Cardiac septum (tissue), 1 donor: ENCODE results near the gene ILKAP. TPM values are rescaled to one million over a fixed set of nuclear protein-coding genes. Genes with fewer than 3 reads are reported as not detected.

Source experiments
- DNase-seq: peaks from one replicate; pipeline ENCODE4 v3.0.0-alpha.2; 2020; ENCODE audit warnings: low spot score
- intact Hi-C: fragments of 100-400 bp; cut with DNase I; formaldehyde crosslinking; loops from one replicate; pipeline ENCODE4 v1.14.0; 2022
- total RNA-seq: library from RNA; stranded (reverse); fragmentation: NEBNext Ultra II Directional; extraction: Animal tissue kit (Norgen Biotek cat#: 25700); gene quantifications from one replicate; pipeline ENCODE4 v1.2.1, GENCODE V29; 2021
- donor health status: DM: no; HTN: no; CAD: no.

ILKAP gene
- total RNA-seq, 1 donor from 2014 or later = 29.5 TPM

DNA sequence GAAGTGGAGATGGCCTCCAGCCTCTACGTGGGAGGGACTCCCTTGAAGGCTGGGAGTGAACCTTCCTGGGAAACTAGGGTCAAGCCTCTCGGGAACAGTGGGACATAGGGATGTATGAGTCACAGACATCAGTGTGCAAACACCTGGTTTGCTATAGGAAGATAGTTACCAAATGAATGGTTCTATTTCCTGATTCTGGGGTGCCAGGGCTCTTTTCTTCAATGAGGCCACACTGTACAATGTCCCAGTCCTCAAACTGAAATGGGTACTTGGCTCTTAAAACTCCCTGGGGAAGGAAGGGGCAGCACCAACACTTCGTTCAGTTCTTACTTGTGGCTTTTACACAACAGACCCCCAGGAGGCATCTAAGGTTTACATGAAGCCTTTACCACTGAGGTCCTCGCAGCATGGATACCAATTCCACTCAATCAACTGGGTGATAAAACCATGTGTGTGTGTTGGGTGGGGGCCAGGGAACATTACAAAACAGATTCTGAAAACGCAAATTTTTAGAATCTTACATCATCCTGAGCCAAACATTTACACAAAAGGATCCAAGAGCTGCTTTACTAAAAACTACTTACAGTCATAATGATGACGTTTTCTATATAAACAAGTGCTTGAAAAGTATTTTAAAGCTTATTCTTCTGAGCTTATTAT is 34.3 kb downstream of the ILKAP start:
- intact Hi-C loops = no loop called here
- DNase-seq = no peak

DNA sequence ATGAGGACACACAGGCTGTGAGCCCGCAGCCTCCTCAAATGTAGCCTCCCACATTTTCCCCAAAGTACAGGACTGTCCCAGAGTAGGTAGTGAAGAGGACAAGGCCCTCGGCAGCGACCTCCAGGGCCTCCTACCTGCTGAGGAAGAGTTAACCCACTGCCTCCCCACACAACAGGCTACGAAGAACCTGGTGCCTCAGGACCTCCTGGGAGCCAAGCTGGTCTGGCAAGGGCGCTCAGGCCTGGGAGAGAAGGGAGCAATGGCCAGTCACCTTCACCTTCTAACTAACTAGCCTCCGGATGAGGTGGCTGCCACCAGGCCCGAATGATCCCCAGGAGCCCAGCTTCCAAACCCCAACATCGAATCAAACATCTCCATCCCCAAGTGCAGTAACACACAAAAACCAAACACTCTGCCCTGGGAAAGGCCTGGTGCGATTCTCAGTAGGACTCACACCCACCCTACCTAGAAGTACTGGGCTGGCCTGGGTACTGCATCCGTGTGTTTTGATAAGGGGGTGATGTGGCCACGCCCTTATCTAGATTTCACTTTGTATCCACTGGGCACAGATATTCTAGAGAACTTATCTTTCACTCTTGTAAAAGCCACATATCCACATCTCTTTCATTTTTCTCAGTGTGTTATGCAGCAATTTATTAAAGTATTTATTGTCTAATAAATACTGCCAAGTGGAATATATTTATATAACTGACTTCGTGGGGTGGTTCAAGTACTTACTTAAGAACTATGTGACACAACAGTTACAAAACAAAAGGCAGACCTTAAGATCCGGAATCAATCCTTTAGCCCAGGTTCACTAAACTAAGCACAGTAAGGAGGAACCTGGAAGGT is 35.1 kb downstream of the ILKAP start:
- intact Hi-C loops = no loop called here
- peak; percentile 68 for DNase-seq

DNA sequence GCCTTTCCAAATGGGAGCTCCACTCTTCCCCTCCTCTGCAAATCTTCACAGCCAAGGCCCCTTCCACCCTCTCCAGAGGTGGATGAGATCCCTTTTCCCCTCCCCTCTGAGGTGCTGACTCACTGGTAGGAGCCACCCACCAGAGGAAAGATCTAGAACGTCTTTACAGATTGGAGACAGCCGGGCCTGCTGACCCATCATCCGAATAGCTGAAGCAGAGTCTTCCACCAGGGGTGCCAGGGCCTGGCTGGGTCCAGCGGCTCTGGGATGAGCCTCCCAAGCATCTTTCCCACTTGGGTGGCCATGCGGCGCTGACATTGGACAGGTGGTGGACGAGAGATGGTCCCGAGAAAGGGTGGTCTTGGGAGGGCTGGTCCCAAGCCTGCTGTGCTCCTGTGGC is 35.7 kb downstream of the ILKAP start:
- intact Hi-C loops = no loop called here
- peak; percentile 63 for DNase-seq

- no peak for DNase-seq
- intact Hi-C loops = no loop called here
Measured at GRCh38 chr2:238167344-238167715, 36.2 kb downstream of the ILKAP start.

- intact Hi-C loops = no loop called here
- DNase-seq = peak; percentile 71
Measured at GRCh38 chr2:238166391-238167343, 36.8 kb downstream of the ILKAP start.

DNA sequence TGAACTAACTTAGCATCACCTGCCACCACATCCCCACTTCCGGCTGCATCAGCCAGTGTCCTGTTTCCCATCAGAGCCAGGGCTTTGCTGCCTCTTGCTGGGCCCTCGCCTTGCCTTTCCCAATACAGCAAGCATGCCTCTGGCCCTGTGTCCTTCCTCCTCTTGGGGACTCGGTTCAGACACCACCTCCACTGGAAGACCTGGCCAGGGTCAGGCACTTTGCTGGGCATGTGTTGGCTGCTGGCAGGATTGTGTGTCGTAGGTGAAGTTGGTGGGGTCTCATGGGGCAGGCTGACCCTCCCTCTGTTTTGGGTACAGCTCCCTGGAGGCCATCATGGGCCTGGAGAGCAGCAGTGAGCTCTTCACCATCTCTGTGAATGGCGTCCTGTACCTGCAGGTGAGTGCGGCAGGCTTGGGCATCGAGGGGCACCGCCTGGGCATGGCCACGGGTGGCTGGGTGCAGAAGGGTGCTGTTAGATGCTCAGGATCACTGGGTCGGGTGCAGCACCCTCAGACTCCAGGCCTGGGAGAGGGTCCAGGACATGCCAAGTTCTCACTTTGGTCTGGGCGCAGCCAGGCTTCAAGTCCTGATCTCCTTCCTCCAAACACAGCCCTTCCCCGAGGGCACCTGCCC is 38.1 kb downstream of the ILKAP start:
- peak; percentile 74 for DNase-seq
- intact Hi-C loops = no loop called here

DNA sequence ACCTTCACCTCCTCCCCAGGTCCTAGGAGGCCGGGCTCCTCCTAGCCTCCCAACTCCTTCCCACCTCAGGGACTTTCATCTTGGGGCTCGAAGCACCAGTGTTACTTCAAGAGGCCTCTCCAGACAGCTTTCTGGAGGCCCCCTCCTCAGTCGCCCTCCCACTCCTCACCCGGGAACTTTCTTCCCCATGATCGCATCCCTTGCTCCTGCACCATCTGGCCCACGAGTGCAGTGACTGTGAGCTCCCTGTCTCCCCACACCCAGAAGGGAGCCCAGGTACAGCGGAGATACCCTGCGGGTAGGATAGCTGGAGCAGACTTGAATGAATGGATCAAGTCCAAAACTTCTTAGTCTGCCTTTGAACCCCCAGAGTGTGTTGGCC is 38.6 kb downstream of the ILKAP start:
- DNase-seq = no peak
- intact Hi-C loops = loop anchor here (5.0 kb wide), 1 partner anchor 97 kb away; no protein-coding TSS in a partner anchor

GRCh38 chr2:238163481-238164198 is 39.9 kb downstream of the ILKAP start:
- DNase-seq = no peak
- intact Hi-C loops = loop anchor here (5.0 kb wide), 1 partner anchor 99 kb away; no protein-coding TSS in a partner anchor

DNA sequence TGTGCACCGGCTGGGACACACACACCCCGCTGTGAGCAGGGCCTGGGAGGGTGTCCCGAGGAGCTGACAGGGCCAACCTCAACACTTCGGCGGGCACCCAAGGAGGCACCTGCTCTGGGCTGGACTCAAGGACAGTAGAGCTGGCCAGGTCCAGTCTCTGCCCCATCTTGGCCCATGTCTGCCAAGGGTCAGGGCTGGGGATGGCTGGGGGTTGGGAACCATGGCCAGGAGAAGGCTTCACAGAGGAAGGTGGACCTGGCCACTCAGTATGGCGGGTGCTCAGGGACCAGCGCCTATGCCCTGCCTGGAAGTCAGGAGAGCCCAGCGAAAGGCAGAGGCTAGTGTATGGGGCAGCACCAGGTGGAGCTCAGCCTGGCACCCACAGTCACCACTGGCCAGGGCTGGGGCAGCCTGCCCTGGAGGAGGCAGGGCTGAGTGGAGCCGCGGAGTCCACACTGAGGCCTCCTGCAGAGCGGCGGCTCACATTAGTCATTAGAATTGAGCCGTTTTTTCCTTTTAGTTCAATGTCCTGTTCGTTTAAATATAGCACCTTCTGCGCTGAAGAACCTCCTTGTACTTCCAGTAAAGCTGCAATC is 40.6 kb downstream of the ILKAP start:
- no peak for DNase-seq
- intact Hi-C loops = loop anchor here (5.0 kb wide), 1 partner anchor 99 kb away; no protein-coding TSS in a partner anchor

DNA sequence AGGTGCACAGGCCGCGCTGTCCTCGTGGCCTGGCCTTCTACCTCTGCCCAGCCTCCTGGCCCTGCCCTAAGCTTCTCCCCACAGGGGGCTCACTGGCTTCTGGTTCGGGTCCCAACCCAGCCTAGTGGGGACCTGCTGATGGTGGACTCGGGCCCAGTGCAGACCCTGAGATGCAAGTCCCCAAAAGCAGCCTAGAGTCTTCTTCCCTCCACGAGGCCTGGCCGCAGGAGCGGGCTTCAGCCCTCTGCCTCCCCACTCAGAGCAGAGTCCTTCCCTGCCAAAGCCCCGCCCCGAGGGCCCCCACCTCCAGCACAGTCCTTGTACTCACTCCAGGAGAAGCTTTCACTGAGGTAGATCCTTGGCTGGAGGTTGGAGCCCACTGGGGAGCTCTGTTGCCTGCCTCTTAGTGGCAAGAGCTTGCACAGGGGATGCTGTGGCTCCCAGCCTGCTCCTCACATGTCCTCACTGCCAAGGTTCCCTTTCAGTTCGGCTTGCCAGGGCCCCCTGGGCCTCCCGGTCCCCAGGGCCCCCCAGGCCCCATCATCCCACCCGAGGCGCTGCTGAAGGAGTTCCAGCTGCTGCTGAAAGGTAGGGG is 41.1 kb downstream of the ILKAP start:
- no peak for DNase-seq
- intact Hi-C loops = loop anchor here (5.0 kb wide), 1 partner anchor 100 kb away; no protein-coding TSS in a partner anchor

- no peak for DNase-seq
- intact Hi-C loops = loop anchor here (5.0 kb wide), 1 partner anchor 101 kb away; no protein-coding TSS in a partner anchor
Measured at GRCh38 chr2:238161291-238162051, 42.0 kb downstream of the ILKAP start.

GRCh38 chr2:238160206-238161129 is 43.0 kb downstream of the ILKAP start:
- intact Hi-C loops = loop anchor here (5.0 kb wide), 1 partner anchor 102 kb away; no protein-coding TSS in a partner anchor

GRCh38 chr2:238159661-238160205 is 43.8 kb downstream of the ILKAP start:
- intact Hi-C loops = loop anchor here (5.0 kb wide), 1 partner anchor 103 kb away; no protein-coding TSS in a partner anchor
- no peak for DNase-seq

More at GRCh38 chr2:238160206-238161129, 43.0 kb downstream of the ILKAP start:
- no peak for DNase-seq

DNA sequence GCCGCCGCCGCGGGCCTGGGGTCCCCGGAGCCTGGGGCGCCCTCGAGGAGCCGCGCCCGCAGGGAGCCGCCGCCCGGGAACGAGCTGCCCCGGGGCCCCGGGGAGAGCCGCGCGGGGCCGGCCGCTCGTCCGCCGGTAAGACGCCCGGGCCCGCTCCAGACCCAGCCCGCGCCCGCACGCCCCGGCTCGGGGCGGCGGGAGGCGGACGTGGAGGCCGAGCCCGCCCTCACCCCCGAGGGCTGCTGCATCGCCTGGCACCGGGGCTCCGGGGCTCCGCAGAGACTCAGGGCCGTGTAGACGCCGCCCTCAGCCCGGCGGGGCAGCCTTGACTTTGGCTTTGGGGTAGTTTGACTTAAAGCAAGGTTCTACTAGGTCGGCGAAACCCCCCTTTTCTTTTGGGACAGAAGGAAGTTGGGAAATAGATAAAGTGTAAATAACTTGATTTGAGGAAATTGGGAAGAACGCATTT is 44.4 kb downstream of the ILKAP start:
- DNase-seq = no peak
- intact Hi-C loops = no loop called here

DNA sequence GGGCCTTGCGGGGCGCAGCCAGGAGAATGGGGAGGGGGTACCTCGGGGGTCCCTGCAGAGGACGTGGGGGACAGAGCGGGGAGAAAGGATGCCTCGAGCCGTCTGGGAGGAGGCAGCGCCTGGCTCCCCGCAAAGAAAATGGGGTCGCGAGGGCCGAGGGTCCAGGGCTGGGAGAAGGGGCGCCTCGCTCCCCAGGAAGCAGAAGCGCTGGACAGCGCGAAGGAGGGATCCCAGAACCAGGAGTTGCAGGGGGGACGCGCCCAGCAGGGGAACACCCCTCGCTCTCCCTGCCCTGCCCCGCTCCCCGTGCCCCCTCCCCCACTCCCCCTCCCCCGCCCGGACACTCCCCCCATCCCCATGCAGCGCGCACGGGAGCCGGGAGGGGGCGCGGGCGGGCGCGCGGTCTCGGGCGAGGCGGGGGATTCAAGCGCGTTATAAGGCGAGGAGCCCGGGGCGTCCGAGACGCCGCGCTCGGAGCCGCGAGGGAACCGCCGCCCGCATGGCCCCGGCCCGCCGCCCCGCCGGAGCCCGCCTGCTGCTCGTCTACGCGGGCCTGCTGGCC is 44.9 kb downstream of the ILKAP start, which contains the start of gene ERFE:
Gene ERFE (plus strand): TSS at position 462 of the 562 bp plus-strand sequence. CDS start 38 bp downstream, at position 500.
- intact Hi-C loops = no loop called here
- DNase-seq = no peak
